GM19467 (cell line): Measurements from ENCODE around the gene RBM14.
"Not testable (repeated sequence)": the region's sequence is repeated elsewhere in the genome, so short reads cannot be mapped to it uniquely, and the experiment has no call there.

Experiments used
- ATAC-seq: cut with Tn5 transposase; IDR thresholded peaks from one replicate; pipeline ENCODE4 v1.9.1; 2021; ENCODE audit warnings: mild to moderate bottlenecking, moderate library complexity; ENCODE audit not compliant: unreplicated experiment

Gene RBM14

DNA sequence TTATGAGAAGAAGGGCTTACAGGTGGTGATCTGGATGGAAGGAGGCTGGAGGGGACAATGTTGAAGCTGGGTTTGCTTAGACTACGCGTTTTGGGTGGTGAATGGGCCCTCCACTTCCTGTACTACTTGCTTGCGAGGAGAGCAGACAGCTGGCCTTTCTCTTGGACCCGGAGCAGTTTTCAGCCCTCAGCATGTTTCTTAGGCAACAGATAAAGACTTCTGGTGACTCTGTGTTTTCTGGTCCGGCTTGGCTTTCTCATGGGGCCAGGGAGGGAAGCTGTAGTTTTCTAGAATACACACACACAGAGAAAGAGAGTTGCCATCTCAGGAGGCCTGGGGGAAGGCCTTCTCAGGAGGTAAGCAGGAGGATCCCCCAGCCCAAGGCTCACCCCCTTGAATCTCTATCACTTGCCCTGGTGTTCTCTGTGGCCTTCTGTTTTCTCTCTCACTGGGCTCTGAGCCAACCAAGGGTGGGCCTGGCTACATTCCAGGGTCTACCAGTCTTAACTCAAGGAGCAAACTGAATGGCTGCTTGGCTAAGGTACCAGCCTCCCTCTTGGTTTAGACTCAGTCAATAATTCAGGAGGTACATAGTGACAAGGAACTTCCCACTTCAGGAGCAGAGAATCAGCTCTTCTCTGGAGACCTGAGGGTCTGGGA, 21.1 kb upstream of the RBM14 start:
- ATAC-seq: no peak

DNA sequence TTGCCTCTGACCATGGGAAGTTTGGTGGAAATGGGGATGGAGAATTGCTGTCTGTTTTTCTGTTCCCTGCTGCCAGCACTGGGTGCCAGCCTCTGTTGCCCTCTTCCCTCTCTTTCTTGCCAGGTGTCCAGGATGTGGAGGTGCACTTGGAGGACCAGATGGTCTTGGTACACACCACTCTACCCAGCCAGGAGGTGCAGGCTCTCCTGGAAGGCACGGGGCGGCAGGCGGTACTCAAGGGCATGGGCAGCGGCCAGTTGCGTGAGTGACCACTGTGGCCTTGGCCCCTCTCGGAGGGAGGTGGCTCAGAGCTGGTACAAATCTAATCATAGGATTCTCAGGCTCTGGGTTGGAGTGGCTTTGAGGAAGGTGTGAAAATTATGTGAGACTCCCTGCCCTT, 17.4 kb upstream of the RBM14 start:
- no peak for ATAC-seq

DNA sequence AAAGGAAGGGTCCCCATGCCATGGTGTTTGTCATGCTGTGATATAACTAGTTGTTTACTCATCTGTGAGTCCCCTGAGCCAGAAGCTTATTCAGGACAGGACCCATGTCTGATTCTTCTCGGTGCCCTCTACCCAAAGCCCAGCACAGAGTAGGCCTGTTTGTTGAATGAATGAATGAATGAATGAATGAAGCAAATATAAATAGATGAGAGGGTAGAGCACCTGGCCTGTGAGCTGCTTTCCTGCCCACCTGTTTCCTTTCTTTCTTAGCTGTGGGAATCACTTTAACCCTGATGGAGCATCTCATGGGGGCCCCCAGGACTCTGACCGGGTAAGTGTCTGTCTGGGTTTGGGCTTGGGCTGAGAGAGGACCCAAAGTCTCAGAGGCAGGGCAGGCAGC, 16.2 kb upstream of the RBM14 start:
- no peak for ATAC-seq

- ATAC-seq: no peak
Measured at GRCh38 chr11:66600631-66601233, 15.7 kb upstream of the RBM14 start.

- ATAC-seq: no peak
Measured at GRCh38 chr11:66603072-66603471, 13.4 kb upstream of the RBM14 start.

DNA sequence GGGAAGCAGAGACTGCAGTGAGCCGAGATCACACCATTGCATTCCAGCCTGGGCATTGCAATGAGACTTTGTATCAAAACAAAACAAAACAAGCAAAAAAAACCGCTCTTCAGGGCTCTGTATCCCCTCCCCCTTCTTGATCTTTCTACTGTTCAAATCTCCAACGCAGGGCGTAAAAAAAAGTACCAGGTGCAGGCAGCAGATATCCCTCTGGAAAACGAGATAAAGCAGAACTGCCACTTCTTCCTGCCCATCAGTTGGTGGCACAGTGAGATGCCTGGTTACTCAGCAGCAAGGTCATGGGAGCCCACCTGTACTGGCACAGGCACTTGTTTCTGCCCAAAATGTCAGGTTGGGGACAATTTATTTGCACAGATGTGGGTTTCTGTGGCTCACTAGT, 12.3 kb upstream of the RBM14 start:
- ATAC-seq: no peak

GRCh38 chr11:66606608-66607007, 9.8 kb upstream of the RBM14 start:
- ATAC-seq: not testable (repeated sequence)

DNA sequence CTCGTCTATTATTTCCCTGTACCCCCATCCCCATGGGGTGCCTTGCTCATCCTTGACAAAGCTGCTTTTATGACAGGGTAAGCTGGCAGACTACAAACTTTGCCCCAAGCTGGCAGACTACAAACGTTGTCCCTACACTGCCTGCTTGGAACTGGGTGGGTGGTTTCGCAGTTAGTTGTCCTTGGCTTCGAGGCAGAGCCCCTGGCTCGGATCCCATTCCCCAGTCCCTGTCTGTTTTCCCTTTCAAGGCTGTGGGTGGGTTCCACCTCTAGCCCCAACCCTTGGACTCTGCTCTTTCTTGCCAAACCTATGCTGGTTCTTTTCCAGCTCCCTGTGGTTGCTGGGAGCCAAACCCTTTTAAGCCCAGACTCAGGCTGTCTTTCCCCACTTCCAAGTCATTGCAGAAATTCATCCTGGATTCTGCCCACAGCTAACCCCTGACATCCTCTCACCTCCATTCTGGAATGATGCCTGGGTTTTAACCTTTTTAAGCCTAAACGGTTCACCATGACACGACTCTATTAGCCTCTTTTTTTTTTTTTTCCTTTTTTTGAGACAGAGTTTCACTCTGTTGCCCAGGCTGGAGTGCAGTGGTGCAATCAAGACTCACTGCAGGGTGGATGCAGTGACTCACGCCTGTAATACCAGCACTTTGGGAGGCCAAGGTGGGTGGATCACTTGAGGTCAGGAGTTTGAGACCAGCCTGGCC, 9.2 kb upstream of the RBM14 start:
- no peak for ATAC-seq

GRCh38 chr11:66609721-66610617, 6.5 kb upstream of the RBM14 start:
- ATAC-seq: no peak

- ATAC-seq: no peak
Measured at GRCh38 chr11:66612458-66612857, 4.0 kb upstream of the RBM14 start.

DNA sequence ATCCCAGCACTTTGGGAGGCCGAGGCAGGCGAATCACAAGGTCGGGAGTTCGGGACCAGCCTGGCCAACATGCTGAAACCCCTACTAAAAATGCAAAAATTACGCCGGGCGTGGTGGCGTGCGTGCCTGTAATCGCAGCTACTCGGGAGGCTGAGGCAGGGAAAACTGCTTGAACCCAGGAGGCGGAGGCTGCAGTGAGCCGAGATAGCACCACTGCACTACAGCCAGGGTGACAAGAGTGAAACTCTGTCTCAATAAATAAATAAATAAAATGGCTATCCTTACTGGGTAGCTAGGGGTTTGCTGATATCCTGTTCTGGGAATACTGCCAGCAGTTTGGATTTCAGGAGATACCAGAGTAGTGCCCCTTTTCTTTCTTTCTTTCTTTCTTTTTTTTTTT, 2.4 kb upstream of the RBM14 start:
- no peak for ATAC-seq

DNA sequence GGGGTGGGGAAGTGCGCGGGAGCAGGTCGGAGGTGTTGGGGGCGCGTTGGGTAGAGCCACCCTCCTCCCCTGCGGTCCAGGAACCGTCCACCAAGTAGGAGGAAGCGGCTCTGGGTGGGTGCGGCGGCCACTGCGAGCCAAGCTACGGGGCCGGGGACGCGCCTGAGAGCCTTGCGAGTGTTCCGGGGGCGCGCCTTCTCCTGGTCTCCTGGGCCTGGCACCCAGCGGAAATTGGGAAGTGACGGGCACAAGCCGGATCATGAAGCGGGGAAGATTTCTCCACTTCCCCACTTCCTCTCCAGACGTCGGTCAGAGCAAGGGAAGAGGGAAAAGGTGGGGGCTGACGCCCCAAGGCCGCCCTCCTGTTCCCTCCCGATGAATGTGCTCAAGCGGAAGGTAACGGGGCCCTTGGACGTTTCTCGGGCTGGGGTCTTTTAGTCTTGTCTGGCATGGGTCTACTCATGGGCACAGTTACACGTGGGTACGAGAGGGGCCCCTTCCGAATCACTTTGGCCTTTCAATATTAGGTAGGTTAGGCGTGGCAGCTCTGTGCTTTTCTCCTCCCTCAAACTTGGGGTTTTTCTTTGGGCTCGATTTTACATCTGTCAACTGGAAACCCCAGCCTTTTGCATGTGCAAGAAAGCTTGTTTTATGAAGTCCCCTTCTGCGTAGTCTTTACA, 865 bp downstream of the RBM14 start:
- no peak for ATAC-seq

GRCh38 chr11:66619080-66619554, 2.7 kb downstream of the RBM14 start:
- no peak for ATAC-seq

DNA sequence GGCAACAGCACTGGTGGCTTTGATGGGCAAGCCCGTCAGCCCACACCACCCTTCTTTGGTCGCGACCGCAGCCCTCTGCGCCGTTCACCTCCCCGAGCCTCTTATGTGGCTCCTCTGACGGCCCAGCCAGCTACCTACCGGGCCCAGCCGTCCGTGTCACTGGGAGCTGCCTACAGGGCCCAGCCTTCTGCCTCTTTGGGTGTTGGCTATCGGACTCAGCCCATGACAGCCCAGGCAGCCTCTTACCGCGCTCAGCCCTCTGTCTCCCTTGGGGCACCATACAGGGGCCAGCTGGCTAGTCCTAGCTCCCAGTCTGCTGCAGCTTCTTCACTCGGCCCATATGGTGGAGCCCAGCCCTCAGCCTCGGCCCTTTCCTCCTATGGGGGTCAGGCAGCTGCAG, 8.0 kb downstream of the RBM14 start:
- ATAC-seq: no peak

- ATAC-seq: no peak
Measured at GRCh38 chr11:66625041-66625751, 8.8 kb downstream of the RBM14 start.

GRCh38 chr11:66625752-66626149, 9.3 kb downstream of the RBM14 start:
- ATAC-seq: no peak

- no peak for ATAC-seq
Measured at GRCh38 chr11:66626382-66626781, 10.0 kb downstream of the RBM14 start.

- no peak for ATAC-seq
Measured at GRCh38 chr11:66626926-66627325, 10.5 kb downstream of the RBM14 start.

DNA sequence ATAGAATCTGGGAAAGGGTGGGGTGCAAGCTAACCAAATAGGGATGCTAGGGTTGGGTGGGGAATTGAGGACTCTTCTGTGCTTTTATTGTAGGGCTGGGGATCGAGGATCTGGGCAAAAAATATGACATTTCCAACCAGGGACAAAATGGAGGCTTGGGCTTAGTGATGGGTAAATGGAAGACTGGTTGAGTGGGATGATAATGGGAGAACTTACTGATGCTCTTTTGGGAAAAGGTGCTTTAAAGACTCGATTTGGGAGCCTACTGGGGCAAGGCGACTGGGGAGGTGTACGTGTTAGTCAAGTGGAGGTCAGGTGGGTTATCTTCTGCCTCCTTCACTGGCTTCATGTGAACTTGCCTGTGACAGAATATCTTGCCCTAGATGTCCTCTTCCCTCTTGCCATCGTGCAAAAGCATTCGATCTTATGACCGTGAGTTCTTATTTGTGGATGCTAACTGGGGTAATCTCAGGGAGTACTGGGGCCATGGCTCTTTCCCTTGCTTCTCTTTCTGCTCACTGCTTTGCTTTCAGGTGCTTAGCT, 11.7 kb downstream of the RBM14 start:
- no peak for ATAC-seq

GRCh38 chr11:66629356-66629755, 12.9 kb downstream of the RBM14 start:
- no peak for ATAC-seq
